Activated naive CD4-positive, alpha-beta T cell treated with anti-CD3 and anti-CD28 coated beads, Interleukin-2, amount 10 ng/mL, durations not matched to agents 7 days and 5 days (primary cell): ENCODE results near the gene CDK8.

ENCODE experiments used
- CTCF ChIA-PET: fragments of 350-600 bp; sonication (Branson Sonifier 250); formaldehyde crosslinking; loops from one replicate; lab custom pipeline; 2021; ENCODE audit warnings: antibody characterized with exemption; lab: Charles Lee
- DNase-seq: peaks from one replicate; pipeline ENCODE4 v3.0.0-alpha.2; 2020
- H3K27ac Mint-ChIP-seq: one replicate; pipeline ENCODE4 v1.8.0; 2021; ENCODE audit warnings: mild to moderate bottlenecking, moderate library complexity, mixed read lengths
- H3K27me3 Mint-ChIP-seq: one replicate; pipeline ENCODE4 v1.8.0; 2021; ENCODE audit warnings: mild to moderate bottlenecking, mixed read lengths
- H3K36me3 Mint-ChIP-seq: one replicate; pipeline ENCODE4 v1.8.0; 2021; ENCODE audit warnings: mixed read lengths
- H3K4me1 Mint-ChIP-seq: one replicate; pipeline ENCODE4 v1.8.0; 2021; ENCODE audit warnings: mixed read lengths
- H3K4me3 Mint-ChIP-seq: one replicate; pipeline ENCODE4 v1.8.0; 2021; ENCODE audit warnings: mild to moderate bottlenecking, moderate library complexity, mixed read lengths
- H3K9me3 Mint-ChIP-seq: one replicate; pipeline ENCODE4 v1.8.0; 2021; ENCODE audit warnings: mixed read lengths

Gene CDK8

GRCh38 chr13:26348966-26349365 is 95.0 kb downstream of the CDK8 start:
- no peak overlapping the region for H3K27ac Mint-ChIP-seq
- no peak overlapping the region for H3K4me3 Mint-ChIP-seq

GRCh38 chr13:26362261-26362660 is 108.3 kb downstream of the CDK8 start:
- Mint-ChIP-seq H3K9me3 (no peaks in the 10 kb centered on the region), H3K27me3 (no peaks in the 10 kb centered on the region), H3K36me3 (peaks cover 5% of the 10 kb centered on the region), H3K4me3 (no peak overlapping the region), H3K4me1 (no peaks in the 10 kb centered on the region), H3K27ac (no peak overlapping the region)
- CTCF ChIA-PET: no interaction called here
- no peak for DNase-seq

More at GRCh38 chr13:26348966-26349365, 95.0 kb downstream of the CDK8 start:
- CTCF ChIA-PET: no interaction called here
- no peaks in the 10 kb centered on the region for H3K27me3 Mint-ChIP-seq
- peaks cover 2% of the 10 kb centered on the region for H3K36me3 Mint-ChIP-seq
- no peaks in the 10 kb centered on the region for H3K4me1 Mint-ChIP-seq
- DNase-seq: no peak
- no peaks in the 10 kb centered on the region for H3K9me3 Mint-ChIP-seq

- H3K27ac Mint-ChIP-seq: no peak overlapping the region
- H3K9me3 Mint-ChIP-seq: no peaks in the 10 kb centered on the region
- H3K4me1 Mint-ChIP-seq: peaks cover 9% of the 10 kb centered on the region
- H3K36me3 Mint-ChIP-seq: peaks cover 1% of the 10 kb centered on the region
- H3K4me3 Mint-ChIP-seq: no peak overlapping the region
- H3K27me3 Mint-ChIP-seq: no peaks in the 10 kb centered on the region
- CTCF ChIA-PET: no interaction called here
- no peak for DNase-seq
These were observed 116.6 kb downstream of the CDK8 start for GRCh38 chr13:26370553-26370952.

GRCh38 chr13:26372747-26373146 is 118.8 kb downstream of the CDK8 start:
- peaks cover 9% of the 10 kb centered on the region for H3K4me1 Mint-ChIP-seq
- no peaks in the 10 kb centered on the region for H3K27me3 Mint-ChIP-seq
- no peaks in the 10 kb centered on the region for H3K9me3 Mint-ChIP-seq
- H3K36me3 Mint-ChIP-seq: no peaks in the 10 kb centered on the region
- H3K4me3 Mint-ChIP-seq: no peak overlapping the region
- CTCF ChIA-PET: no interaction called here
- DNase-seq: no peak
- peak overlapping the region; percentile 20 for H3K27ac Mint-ChIP-seq

GRCh38 chr13:26376430-26376829 is 122.5 kb downstream of the CDK8 start:
- H3K36me3 Mint-ChIP-seq: no peaks in the 10 kb centered on the region
- CTCF ChIA-PET: interaction anchor here (0.6 to 1.5 kb wide), 3 partner anchors 8 to 192 kb away, joined by 4 to 5 read pairs (median 5); no protein-coding TSS in a partner anchor
- H3K4me1 Mint-ChIP-seq: peaks cover 11% of the 10 kb centered on the region
- no peak overlapping the region for H3K4me3 Mint-ChIP-seq
- no peak for DNase-seq
- no peaks in the 10 kb centered on the region for H3K27me3 Mint-ChIP-seq
- no peak overlapping the region for H3K27ac Mint-ChIP-seq
- no peaks in the 10 kb centered on the region for H3K9me3 Mint-ChIP-seq

GRCh38 chr13:26377038-26377437 is 123.1 kb downstream of the CDK8 start:
- Mint-ChIP-seq H3K4me1 (peaks cover 16% of the 10 kb centered on the region), H3K36me3 (no peaks in the 10 kb centered on the region), H3K27me3 (no peaks in the 10 kb centered on the region), H3K27ac (no peak overlapping the region), H3K4me3 (no peak overlapping the region), H3K9me3 (no peaks in the 10 kb centered on the region)
- peak; percentile 23 for DNase-seq
- CTCF ChIA-PET: interaction anchor here (1.5 kb wide), 1 partner anchor 192 kb away, joined by 5 read pairs; no protein-coding TSS in a partner anchor

GRCh38 chr13:26378116-26378515 is 124.2 kb downstream of the CDK8 start:
- Mint-ChIP-seq H3K4me3 (no peak overlapping the region), H3K27me3 (no peaks in the 10 kb centered on the region), H3K9me3 (no peaks in the 10 kb centered on the region), H3K27ac (no peak overlapping the region), H3K36me3 (no peaks in the 10 kb centered on the region), H3K4me1 (peaks cover 8% of the 10 kb centered on the region)
- no peak for DNase-seq
- CTCF ChIA-PET: interaction anchor here (0.9 to 1.5 kb wide), 2 partner anchors 35 to 193 kb away, joined by 3 to 5 read pairs; no protein-coding TSS in a partner anchor

- no peaks in the 10 kb centered on the region for H3K27me3 Mint-ChIP-seq
- H3K4me3 Mint-ChIP-seq: no peak overlapping the region
- no peak overlapping the region for H3K27ac Mint-ChIP-seq
- peaks cover 7% of the 10 kb centered on the region for H3K4me1 Mint-ChIP-seq
- no peak for DNase-seq
- H3K9me3 Mint-ChIP-seq: no peaks in the 10 kb centered on the region
- no peaks in the 10 kb centered on the region for H3K36me3 Mint-ChIP-seq
- CTCF ChIA-PET: no interaction called here
These were observed 125.9 kb downstream of the CDK8 start for GRCh38 chr13:26379831-26380230.

GRCh38 chr13:26380930-26381329 is 127.0 kb downstream of the CDK8 start:
- no peak for DNase-seq
- Mint-ChIP-seq H3K27ac (no peak overlapping the region), H3K4me1 (peaks cover 7% of the 10 kb centered on the region)

GRCh38 chr13:26382366-26382765 is 128.4 kb downstream of the CDK8 start:
- Mint-ChIP-seq H3K27me3 (no peaks in the 10 kb centered on the region), H3K4me1 (peaks cover 7% of the 10 kb centered on the region), H3K4me3 (no peak overlapping the region), H3K27ac (no peak overlapping the region), H3K9me3 (no peaks in the 10 kb centered on the region), H3K36me3 (peaks cover 8% of the 10 kb centered on the region)
- DNase-seq: no peak
- CTCF ChIA-PET: no interaction called here

More at GRCh38 chr13:26380930-26381329, 127.0 kb downstream of the CDK8 start:
- Mint-ChIP-seq H3K36me3 (no peaks in the 10 kb centered on the region), H3K27me3 (no peaks in the 10 kb centered on the region), H3K4me3 (no peak overlapping the region), H3K9me3 (no peaks in the 10 kb centered on the region)
- CTCF ChIA-PET: no interaction called here

GRCh38 chr13:26382835-26383234 is 128.9 kb downstream of the CDK8 start:
- Mint-ChIP-seq H3K27ac (no peak overlapping the region), H3K4me3 (no peak overlapping the region), H3K9me3 (no peaks in the 10 kb centered on the region), H3K4me1 (peaks cover 7% of the 10 kb centered on the region), H3K36me3 (peaks cover 10% of the 10 kb centered on the region), H3K27me3 (no peaks in the 10 kb centered on the region)
- CTCF ChIA-PET: no interaction called here
- DNase-seq: no peak

- no peaks in the 10 kb centered on the region for H3K27me3 Mint-ChIP-seq
- DNase-seq: no peak
- CTCF ChIA-PET: interaction anchor here (1.2 to 1.4 kb wide), 2 partner anchors 9 to 200 kb away, joined by 4 to 5 read pairs; no protein-coding TSS in a partner anchor
- no peaks in the 10 kb centered on the region for H3K9me3 Mint-ChIP-seq
- H3K36me3 Mint-ChIP-seq: peaks cover 10% of the 10 kb centered on the region
- no peak overlapping the region for H3K4me3 Mint-ChIP-seq
- H3K4me1 Mint-ChIP-seq: peaks cover 7% of the 10 kb centered on the region
- H3K27ac Mint-ChIP-seq: no peak overlapping the region
These were observed 130.7 kb downstream of the CDK8 start for GRCh38 chr13:26384587-26384986.

GRCh38 chr13:26386026-26386425 is 132.1 kb downstream of the CDK8 start:
- no peak overlapping the region for H3K4me3 Mint-ChIP-seq
- peaks cover 14% of the 10 kb centered on the region for H3K36me3 Mint-ChIP-seq
- H3K9me3 Mint-ChIP-seq: no peaks in the 10 kb centered on the region
- no peak for DNase-seq
- CTCF ChIA-PET: no interaction called here
- peaks cover 11% of the 10 kb centered on the region for H3K4me1 Mint-ChIP-seq
- no peaks in the 10 kb centered on the region for H3K27me3 Mint-ChIP-seq
- H3K27ac Mint-ChIP-seq: no peak overlapping the region

GRCh38 chr13:26390203-26390602 is 136.3 kb downstream of the CDK8 start:
- H3K27ac Mint-ChIP-seq: no peak overlapping the region
- peaks cover 14% of the 10 kb centered on the region for H3K36me3 Mint-ChIP-seq
- no peak overlapping the region for H3K4me3 Mint-ChIP-seq
- DNase-seq: no peak
- H3K4me1 Mint-ChIP-seq: peaks cover 6% of the 10 kb centered on the region
- H3K9me3 Mint-ChIP-seq: no peaks in the 10 kb centered on the region
- no peaks in the 10 kb centered on the region for H3K27me3 Mint-ChIP-seq
- CTCF ChIA-PET: interaction anchor here (1.6 kb wide), 1 partner anchor 205 kb away, joined by 7 read pairs; no protein-coding TSS in a partner anchor

- Mint-ChIP-seq H3K27me3 (no peaks in the 10 kb centered on the region), H3K27ac (no peak overlapping the region), H3K4me3 (no peak overlapping the region), H3K4me1 (no peaks in the 10 kb centered on the region), H3K36me3 (peaks cover 16% of the 10 kb centered on the region), H3K9me3 (no peaks in the 10 kb centered on the region)
- DNase-seq: no peak
- CTCF ChIA-PET: no interaction called here
These were observed 146.6 kb downstream of the CDK8 start for GRCh38 chr13:26400545-26400944.
